GM11168 (cell line): ENCODE measurements around the gene FXYD2.

Experiments
- in situ Hi-C: fragments of 300-500 bp; cut with MboI; formaldehyde crosslinking; loops from one replicate; pipeline ENCODE4 v1.12.0; 2022; ENCODE audit warnings: low sequenced_read_pairs; ENCODE audit not compliant: unreplicated experiment

Gene FXYD2

DNA sequence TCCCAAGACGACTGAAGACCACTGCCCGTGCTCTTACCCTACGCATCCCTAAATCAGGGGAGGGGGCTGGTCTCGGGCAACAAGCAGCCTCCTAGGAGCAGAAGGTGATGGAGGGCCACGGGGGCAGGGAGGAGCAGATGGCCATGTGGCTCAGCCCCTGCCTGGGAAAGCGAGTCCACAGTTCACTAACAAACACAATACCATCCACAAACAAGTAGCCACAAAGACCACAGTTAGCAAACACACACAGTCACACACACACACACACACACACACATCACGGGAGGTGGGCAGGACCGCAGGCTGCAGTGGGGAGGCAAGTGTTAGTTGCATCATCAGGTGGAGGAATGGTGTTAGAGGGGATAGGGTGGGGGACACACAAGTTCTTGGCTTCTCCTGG lies 13.2 kb upstream of the FXYD2 start:
- in situ Hi-C loops: no loop called here

GRCh38 chr11:117837070-117837776 lies 12.7 kb upstream of the FXYD2 start:
- in situ Hi-C loops: no loop called here

GRCh38 chr11:117836077-117836960 lies 11.8 kb upstream of the FXYD2 start:
- in situ Hi-C loops: no loop called here

DNA sequence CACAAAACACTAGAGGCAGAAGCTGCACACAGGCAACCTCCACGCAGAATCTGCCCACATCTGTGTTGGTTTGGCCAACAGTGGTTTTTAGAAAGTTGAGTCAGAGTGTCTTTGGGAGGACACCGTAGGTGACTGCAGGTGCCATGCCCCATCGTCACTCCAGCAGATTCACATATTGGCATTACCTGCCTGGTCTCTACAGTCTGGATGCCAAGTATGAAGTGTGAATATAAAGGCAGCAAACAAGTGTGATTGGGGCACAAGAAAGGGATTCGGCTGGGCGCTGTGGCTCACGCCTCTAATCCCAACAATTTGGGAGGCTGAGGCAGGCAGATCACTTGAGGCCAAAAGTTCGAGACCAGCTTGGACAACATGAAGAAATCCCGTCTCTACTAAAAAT lies 11.0 kb upstream of the FXYD2 start:
- in situ Hi-C loops: no loop called here

DNA sequence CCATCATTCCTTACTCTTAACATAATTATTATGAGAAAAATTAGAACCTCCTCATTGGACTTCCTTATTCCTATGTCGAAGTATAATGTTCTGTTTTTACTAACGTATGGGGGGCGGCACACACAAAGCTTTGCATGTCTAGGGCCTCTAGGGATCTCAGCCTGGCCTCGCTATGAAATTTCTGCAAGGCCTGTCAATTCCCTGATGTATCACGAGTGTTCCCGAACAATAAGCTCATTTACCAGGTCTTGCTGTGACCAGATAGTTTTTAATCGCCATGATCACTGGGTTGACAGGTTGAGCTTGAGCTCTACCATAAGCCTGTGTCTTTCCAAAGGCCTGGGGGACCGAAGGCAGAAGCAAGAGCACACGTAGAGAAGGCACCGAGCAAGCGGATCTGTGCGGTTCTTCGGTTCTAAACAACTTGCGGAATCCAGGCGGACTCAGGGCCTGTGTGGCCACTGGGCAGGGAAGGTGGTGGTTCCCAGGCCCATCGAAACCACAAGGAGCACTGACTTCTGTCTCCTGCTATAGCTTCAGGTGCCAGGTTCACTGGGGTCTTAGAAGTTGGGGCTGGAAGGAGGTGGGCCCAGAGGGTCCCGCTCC lies 10.4 kb upstream of the FXYD2 start:
- in situ Hi-C loops: no loop called here

DNA sequence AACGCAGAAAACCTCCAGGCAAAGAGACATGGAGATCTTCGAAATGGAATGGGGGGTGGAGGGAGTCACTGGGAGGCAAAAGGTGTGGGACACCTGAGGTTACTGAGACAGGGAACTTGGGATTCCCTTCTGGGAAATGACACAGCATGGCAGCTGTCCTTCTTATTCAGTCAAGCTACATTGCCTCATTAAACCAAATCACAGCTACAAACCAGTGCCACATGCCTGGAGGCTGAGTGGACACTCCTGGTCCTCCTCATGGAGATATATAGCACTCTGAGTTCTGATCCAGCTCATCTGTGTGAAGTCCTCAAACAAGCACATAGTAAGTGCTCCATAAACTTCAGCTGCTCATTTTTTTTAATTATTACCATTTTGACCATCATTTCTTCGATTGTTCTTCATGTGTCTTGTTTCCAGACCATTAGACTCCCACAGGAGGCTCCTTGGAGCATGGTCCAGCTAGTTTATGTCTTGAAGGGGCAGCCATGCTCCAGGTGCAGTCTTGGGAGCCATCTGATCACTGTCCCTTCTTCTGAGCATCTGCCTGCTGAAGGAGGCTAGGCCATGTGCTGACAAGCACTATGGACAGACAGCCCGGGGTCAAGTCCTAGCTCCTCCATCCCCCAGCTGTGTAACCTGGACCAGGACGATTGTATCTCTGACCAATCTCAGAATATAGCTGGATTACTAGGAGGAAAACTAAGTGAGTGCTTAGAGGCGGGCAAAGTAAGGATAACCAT lies 9.7 kb upstream of the FXYD2 start:
- in situ Hi-C loops: no loop called here

DNA sequence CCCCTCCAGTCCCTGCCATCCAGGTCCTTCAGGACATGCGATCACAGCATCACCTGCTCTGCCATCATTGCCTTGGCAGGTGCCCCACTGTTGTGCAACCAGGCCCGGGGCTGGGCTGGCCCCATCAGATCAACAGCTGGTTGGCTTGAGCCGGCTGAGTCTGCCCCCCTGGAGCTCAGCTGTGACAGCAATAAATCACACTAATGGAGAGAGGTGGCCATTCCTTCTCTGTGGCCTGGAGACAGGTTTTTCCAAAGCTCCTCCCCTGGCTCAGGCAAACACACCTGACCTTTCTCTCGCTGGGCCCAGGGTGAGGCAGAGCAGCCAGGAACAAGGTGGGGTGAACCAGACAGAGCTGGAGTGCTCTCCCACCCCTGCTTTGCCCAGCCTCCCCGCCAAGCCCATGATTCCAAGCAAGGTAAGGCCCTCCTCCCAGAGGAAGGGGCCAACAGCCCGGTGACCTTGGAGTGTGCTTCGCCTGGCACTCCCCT lies 8.9 kb upstream of the FXYD2 start:
- in situ Hi-C loops: no loop called here

DNA sequence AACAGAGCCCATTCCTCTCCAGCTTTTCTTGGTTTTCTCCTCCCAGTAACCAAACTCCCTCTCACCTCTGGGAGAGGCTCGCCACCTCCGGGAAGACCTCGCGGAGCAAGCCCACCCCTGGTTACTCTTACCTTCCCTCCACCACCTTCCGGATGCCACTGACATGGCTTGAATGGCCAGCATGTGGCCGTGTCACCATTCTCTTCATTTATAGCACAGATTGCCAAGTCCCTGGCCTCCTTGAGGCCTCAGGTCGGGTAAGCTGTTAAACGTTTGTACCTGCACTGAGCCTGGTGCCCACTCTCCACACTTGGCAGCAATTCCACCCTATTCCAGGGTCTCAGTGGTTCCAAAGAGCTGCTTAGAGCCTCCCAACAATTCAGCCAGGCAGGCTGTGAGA lies 8.0 kb upstream of the FXYD2 start:
- in situ Hi-C loops: no loop called here

DNA sequence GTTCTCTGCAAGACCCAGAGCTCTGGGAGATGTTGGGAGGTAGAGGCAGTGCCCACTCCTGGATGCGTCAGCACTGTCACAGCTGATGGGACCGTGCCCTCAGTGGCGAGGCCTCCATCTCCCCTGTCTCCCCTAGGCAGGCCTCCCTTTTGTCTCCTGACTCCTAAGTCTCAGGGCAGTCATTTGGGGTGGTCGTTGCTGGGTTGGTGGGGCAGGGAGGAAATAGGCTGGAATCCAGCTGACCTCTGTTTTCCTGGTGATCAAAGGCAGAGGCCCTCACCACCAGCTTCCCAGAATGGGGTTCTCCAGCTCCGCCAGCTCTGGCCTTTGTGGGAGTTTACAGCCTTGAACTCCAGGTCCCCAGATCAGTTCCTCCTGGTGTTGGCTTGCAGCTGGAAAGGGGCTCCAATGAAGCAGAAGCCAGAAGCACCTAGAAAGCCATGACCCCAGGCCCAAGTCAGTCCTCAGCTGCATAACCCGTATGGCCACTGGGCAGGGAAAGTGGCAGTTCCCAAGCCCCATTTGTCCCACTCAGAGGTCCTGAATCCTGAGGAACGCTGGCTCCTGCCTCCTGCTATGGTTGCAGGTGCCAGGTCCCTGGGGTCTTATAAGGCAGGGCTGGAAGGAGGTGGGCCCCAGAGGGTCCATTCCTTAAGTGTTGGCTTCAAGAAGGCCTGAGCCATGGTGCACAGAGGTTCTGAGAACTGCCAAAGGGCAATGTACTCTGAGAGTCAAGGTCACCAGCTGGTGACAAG lies 7.3 kb upstream of the FXYD2 start:
- in situ Hi-C loops: no loop called here

DNA sequence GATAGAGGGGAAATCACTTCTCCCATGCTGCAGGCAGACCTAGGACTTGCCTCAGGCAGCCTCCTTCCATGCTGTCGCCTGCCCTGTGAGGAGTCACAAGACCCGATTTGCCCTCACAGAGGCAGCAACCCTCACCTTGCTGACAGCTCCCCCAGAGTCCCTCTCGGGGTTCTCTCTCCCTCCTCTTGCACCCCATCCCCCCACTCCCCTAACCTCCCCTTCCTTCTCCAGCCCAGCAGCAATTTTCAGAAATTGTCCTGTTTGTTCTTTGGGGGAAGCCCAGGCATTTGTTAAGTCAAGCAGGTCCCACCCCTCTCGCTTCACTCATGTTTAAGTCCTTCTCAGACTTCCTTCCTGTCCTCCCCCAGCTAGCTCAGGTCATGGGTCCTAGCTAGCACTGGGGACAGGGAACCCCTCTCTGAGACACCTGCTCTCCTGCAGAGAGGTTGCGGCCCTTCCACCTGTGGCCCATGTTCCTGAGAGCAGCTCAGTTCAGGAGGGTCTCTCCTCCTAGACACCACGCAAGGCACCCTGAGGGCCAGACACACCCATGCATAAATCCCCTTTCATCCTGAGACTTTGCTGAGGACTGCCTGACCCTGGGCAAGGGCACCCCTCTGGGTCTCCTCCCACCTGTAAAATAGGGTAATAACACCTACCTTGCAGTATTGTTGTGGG lies 6.3 kb upstream of the FXYD2 start:
- in situ Hi-C loops: no loop called here

- in situ Hi-C loops: no loop called here
These were observed 5.5 kb upstream of the FXYD2 start for GRCh38 chr11:117830072-117830471.

DNA sequence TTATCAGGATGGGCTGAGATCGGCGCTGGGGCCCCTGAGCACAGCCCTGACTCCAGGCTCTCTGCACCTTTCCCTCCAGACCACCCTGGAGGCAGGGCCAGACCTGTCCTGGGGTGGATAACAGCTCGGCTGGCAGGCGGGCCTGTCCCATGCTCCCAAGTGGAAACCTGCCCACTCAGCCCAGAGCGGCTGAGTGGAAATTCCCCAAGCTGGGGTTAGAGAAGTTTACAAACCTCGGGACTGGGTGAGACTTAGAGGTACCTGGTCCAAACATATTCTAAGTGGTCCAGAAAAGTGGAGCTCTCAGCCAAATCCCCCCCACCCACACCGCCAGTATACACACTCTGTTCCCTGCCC lies 4.8 kb upstream of the FXYD2 start:
- in situ Hi-C loops: no loop called here

DNA sequence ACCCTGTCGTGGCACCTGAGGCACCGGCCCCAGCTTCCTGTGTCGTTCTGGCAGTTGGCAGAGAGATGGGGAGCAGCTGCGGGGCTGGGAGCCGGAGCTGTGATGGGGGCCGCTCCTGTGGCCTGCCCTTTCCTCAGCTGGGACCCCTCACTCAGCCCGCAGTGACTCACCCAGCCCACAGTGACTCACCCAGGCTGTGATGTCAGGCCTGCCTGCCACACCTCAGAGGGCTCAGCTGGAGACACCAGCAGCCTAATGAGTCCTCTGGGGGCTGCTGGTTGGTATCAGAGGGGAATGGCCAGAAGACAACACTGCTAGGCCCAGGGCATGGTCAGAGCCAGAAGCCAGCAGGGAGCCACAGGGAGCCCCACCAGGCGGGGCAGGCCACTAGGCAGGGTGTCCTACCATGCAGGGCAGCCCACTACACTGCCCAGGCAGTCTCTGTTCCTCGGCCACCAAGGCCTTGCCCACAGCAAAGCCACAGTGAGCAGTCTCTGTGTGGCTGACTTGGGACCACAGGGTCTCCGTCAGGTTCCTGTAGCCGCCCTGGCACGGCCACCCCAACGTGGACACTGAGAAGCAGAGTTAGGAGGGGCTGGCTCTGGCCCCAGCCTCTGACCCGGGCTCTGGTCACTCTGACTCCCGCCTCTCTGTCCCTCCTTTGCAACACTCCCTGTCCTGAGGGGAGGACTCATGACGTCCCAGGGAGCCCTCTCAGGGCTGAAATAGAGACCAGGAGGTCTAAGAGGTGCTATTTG lies 4.2 kb upstream of the FXYD2 start:
- in situ Hi-C loops: no loop called here

DNA sequence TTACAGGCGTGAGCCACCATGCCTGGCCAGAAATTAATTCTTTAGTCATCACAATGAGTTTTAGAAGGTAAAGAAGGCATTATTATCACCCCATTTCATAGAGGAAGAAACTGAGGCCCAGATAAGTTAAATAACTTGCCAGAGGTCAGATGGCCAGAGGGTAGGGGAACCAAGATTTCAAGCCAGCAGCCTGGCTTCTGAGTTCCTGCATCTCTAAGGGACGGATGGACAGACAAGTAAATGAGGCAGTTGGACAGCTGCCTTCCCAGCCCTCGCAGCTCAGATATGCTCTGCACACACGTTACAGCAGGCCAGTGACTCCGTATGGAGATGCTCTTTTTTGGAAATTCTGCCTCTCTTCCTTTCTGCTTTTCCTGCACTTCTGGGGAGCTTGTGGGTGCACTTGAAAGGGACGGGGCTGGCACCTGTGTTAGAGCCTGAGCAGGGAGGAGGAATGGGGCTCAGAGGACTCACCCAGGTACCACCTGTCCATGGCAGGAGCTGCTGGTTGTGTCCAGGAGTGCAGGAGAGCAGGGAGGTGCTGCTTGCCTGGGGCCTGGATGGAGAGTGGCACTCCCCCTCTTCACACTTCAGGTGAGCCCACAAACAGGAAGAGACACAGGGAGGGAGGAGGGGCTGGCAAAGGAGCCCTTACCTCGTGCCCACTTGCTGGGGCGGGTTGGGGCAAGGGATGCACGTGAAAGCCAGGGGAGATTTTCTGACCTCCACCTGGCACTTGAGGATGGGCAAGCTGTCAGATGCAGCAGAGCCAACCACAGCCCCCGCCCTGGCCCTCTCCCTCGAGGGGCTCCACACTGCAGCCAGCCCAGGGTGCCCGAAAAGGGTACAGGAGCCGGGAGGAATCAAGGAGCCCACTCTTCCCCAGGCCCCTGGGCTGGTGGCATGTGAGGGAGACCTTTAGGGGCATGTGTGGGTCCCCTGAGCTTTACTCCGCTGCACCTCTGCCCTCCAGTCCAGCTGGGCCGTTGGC lies 3.3 kb upstream of the FXYD2 start:
- in situ Hi-C loops: no loop called here

DNA sequence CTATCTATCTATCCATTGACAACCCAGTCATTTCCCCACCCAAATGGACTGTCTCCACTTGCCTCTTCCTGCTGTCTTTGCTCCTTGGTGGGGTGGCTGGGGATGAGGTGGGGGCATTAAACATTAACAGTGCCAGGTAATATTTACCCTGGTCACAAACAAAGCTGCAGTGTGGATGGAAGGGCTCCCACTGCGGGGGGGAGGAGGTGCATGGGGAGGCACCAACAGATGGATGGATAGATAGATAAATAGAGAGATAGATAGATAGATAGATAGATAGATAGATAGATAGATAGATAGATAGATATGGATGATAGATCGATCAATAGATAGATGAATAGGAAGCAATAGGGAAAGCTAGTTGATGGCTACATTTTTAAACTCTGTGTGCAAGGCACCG lies 2.3 kb upstream of the FXYD2 start:
- in situ Hi-C loops: no loop called here

GRCh38 chr11:117826190-117826570 lies 1.6 kb upstream of the FXYD2 start:
- in situ Hi-C loops: no loop called here

DNA sequence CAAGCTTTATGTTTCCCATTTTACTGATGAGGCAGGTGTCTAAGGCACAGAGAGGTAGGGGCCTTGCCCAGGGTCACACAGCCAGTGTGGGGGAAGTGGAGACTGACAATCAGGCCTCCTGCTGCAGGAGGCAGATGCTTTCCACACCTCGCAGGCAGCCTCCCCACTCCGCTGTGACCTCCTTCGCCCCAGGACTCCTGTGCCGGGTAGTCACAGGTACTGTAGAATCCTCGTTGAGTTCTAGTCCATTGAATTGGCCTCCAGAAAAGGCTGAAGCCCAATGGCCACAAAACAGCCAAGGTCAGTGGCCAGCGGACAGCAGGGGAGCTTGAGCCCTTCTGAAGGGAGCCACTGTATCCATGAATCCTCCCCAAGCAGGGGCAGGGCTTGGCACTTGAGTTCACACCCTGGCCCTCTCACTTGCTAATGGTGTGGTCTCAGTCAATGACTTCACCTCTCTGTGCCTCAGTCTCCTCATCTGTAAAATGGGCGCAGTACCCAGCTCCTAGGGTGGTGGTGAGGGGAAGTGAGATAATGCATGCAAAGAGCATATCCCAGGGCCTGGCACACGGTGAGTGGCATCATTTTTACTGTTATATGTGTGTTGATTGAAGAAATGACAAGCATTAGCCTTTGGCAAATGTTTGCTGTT lies 1.1 kb upstream of the FXYD2 start:
- in situ Hi-C loops: no loop called here
